Effector CD8-positive, alpha-beta T cell (primary cell): ENCODE measurements around the gene RHOH.

Experiments used
- DNase-seq: peaks from one replicate; lab custom pipeline; 2025; lab: John Stamatoyannopoulos, UW

The RHOH gene

DNA sequence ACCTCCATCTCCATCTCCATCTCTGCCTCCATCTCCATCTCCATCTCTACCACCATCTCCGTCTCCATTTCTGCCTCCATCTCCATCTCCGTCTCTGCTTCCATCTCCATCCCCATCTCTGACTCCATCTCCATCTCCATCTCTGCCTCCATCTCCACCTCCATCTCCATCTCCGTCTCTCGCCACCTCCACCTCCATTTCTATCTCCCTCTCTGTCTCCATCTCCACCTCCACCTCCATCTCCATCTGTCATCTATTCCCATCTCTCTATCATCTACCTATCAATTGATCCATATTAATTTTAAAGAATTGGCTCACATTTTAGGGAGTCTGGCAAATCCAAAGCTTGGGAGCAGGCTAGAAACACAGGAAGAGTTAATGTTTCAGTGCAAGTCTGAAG is 98.7 kb downstream of the RHOH start:
- DNase-seq = no peak
